Astrocyte of the spinal cord (primary cell): ENCODE data around the gene TSPAN6.
A peak's percentile ranks its signal among the peaks of the same experiment; 100 is the strongest.

Experiments used
- DNase-seq: peaks from one replicate; pipeline ENCODE4 v3.0.0; 2011; ENCODE audit warnings: low read depth, low spot score
- H3K4me3 ChIP-seq: 2 replicates; pipeline ENCODE4 v1.5.1; 2011; ENCODE audit warnings: low read depth, mild to moderate bottlenecking, low read length, moderate library complexity
- in situ Hi-C: cut with HindIII; loops from 2 replicates; pipeline ENCODE4 v1.10.0; 2017; ENCODE audit warnings: low sequenced_read_pairs
- TF ChIP-seq, protein P1 (sequence below): IDR thresholded peaks from 2 replicates; pipeline ENCODE4 v1.5.1; 2012; ENCODE audit warnings: low read depth, mild to moderate bottlenecking, low read length, inconsistent platforms

The TSPAN6 gene

DNA sequence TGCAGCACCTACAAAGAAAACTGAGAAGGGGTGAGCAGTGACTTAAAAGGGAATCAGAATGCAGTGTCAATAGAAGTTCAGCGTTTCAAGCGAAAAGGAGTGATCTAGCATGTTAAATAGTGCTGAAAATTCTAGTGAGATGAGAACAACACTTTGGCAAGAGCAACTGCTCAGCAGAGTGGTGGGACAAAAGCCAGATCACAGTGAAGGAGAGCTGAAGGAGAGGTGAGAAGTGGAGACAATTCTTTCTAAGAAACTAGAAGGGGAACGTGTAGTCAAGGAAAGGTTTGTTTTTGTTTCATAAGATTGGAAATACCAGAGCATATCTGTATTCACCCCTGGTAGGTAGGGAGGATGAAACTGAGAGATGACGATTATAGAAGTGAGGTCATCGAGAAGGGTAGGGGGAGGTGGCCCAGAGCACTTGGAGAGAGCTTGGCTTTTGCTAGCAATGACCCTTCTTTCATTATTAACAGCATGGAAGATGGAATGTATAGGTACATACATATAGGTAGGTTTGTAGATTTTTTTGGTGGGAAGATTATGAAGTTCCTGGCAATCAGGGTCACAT lies 41.1 kb upstream of the TSPAN6 start:
- no peak overlapping the region for H3K4me3 ChIP-seq
- TF ChIP-seq, protein P1, sequence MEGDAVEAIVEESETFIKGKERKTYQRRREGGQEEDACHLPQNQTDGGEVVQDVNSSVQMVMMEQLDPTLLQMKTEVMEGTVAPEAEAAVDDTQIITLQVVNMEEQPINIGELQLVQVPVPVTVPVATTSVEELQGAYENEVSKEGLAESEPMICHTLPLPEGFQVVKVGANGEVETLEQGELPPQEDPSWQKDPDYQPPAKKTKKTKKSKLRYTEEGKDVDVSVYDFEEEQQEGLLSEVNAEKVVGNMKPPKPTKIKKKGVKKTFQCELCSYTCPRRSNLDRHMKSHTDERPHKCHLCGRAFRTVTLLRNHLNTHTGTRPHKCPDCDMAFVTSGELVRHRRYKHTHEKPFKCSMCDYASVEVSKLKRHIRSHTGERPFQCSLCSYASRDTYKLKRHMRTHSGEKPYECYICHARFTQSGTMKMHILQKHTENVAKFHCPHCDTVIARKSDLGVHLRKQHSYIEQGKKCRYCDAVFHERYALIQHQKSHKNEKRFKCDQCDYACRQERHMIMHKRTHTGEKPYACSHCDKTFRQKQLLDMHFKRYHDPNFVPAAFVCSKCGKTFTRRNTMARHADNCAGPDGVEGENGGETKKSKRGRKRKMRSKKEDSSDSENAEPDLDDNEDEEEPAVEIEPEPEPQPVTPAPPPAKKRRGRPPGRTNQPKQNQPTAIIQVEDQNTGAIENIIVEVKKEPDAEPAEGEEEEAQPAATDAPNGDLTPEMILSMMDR: no peak
- DNase-seq: peak; percentile 53
- in situ Hi-C loops: no loop called here

DNA sequence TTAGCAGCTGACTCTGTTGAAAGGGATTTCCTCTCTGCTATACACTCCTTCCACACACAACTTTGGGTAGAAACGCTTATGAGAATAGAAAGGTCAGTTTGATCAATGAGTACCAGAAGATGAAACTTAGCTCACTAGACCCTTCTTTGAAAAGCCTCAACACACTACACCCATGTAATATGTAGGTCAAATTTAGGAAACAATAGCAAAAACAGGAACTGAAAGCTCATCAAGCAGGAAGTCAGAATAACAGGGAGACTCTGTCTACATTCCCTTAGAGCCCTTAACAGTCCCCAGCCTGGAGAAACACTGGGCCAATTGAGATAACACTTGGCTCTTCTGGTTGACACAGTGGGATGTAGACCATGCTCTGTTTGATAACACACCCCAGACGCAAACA lies 38.1 kb upstream of the TSPAN6 start:
- no peak overlapping the region for H3K4me3 ChIP-seq
- in situ Hi-C loops: no loop called here
- TF ChIP-seq, protein P1: no peak
- DNase-seq: no peak

DNA sequence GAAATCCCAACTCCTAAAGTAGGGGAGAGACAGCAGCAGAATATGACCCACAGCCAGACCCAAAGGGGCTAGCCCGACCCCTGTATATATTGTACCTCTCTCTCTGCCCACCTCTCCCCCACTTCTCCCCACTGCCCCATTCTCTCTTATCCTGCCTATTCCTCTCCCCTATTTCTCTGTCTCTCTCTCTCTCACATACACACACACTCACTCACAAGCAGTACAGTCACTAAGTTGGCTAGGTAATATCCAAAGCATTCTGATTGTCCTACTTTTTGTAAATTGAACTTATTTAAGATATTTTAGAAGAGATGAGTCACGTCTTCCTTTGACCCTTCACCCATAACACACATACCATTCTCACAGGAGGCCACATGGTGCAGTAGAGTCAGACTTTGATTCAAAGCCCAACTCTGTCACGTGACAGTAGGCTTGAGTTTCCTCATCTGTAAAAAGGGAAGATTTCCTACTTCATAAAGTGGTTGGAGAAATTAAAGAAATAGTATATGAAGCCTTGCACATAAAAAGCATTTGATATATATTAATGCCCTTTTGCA lies 36.9 kb upstream of the TSPAN6 start:
- in situ Hi-C loops: no loop called here

DNA sequence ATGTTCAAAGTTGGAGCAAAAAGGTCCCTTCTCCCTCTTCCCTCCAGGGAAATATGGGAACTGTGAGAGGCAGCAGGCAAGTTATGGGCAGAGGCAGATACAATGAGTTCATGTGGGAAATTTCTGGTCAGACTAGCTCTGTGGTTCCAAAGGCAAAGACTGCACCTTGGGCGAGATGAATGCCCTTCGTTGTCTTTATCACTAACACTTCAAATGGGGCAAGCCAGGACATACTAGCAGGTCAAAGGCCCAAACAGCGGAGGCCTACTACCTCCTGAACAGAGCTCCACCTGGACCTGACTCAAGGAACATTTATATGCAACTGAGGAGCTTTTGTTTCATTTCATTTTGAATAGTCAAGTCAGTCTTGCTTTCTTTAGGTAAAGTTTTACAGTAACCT lies 36.4 kb upstream of the TSPAN6 start:
- in situ Hi-C loops: no loop called here
- no peak overlapping the region for H3K4me3 ChIP-seq
- no peak for DNase-seq
- TF ChIP-seq, protein P1: no peak

More for the DNA sequence above, 36.9 kb upstream of the TSPAN6 start:
- H3K4me3 ChIP-seq: no peak overlapping the region
- peak; percentile 73 for DNase-seq
- TF ChIP-seq, protein P1: no peak

DNA sequence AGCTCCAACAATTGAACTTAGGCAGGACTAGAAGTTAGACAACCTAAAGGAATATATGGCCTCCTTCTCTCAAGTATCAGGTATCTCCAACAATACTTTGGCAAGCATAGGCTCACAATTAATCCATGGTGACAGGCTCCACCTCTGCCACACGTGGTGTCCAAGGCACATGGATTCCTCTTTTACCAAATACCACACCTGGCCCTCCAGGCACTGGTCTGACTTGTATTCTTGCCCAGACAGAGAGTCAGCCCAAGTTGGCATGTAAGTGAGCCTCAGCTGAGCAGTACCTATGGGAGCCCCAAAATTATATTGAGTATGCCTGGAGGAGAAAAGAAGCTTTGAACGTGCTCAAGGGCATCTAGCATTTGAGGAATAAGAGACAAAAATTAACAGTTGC lies 27.0 kb upstream of the TSPAN6 start:
- H3K4me3 ChIP-seq: no peak overlapping the region
- in situ Hi-C loops: no loop called here
- TF ChIP-seq, protein P1: no peak
- DNase-seq: no peak

DNA sequence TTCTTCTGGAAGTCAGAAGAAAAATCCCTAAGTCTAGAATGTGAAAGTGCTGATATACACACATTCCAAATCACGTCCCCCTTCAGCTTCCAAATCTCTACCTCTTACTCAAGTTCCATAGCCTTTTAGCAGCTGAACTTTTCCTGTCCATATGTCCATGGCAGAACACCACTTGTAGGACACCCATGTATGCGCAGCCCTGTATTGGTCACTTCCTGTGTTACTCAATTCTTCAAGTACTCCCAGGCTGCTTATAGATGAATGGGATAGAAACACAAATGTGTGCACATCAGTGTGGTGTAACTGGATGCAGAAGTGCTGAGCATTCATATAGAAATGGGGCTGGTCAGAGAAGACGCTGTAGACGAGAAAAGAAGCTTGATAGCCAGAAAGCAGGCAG lies 26.2 kb upstream of the TSPAN6 start:
- H3K4me3 ChIP-seq: no peak overlapping the region

More for the DNA sequence above, 26.2 kb upstream of the TSPAN6 start:
- TF ChIP-seq, protein P1: no peak
- in situ Hi-C loops: no loop called here
- no peak for DNase-seq
